ENCODE results near the gene ZNF618. TPM values are rescaled to one million over a fixed set of nuclear protein-coding genes. Genes with fewer than 3 reads are reported as not detected.

The ZNF618 gene
- polyA plus RNA-seq, 4 donors: 0.22 to 5.5 (median 1.9) TPM

- Histone ChIP-seq H3K36me3 (ENCODE audit: control insufficient read depth in 3 of 3, insufficient read depth in 2 of 3, low read depth in 1 of 3, low read length in 3 of 3) (peaks cover 0 to 65% (median 0%) of the 10 kb centered on the region in 3 donors), H3K27me3 (ENCODE audit: control insufficient read depth in 3 of 3, insufficient read depth in 3 of 3, low read length in 3 of 3) (no peaks in the 10 kb centered on the region), H3K4me3 (ENCODE audit: low read depth in 1 of 3, low read length in 3 of 3) (no peak overlapping the region), H3K9me3 (ENCODE audit: control insufficient read depth in 2 of 2, insufficient read depth in 1 of 2, low read depth in 1 of 2, low read length in 1 of 2) (no peaks in the 10 kb centered on the region), H3K4me1 (ENCODE audit: control insufficient read depth in 3 of 3, insufficient read depth in 2 of 3, low read depth in 1 of 3, low read length in 2 of 3) (no peaks in the 10 kb centered on the region), H3K27ac (ENCODE audit: low read depth in 1 of 3, low read length in 2 of 3) (no peak overlapping the region)
- 85 to 92% (median 86%) methylated on average over 12 of the region's 12 CpGs for WGBS, 3 donors
- FAIRE-seq (no peak), DNase-seq (no peak)
Measured at GRCh38 chr9:113989017-113989713, 113.1 kb downstream of the ZNF618 start.

GRCh38 chr9:113989714-113990569 is 113.8 kb downstream of the ZNF618 start:
- WGBS, 3 donors: 81 to 85% (median 83%) methylated on average over 5 of the region's 5 CpGs
- Histone ChIP-seq H3K27ac (ENCODE audit: low read depth in 1 of 3, low read length in 2 of 3) (no peak overlapping the region), H3K9me3 (ENCODE audit: control insufficient read depth in 2 of 2, insufficient read depth in 1 of 2, low read depth in 1 of 2, low read length in 1 of 2) (no peaks in the 10 kb centered on the region), H3K4me3 (ENCODE audit: low read depth in 1 of 3, low read length in 3 of 3) (no peak overlapping the region), H3K27me3 (ENCODE audit: control insufficient read depth in 3 of 3, insufficient read depth in 3 of 3, low read length in 3 of 3) (no peaks in the 10 kb centered on the region), H3K4me1 (ENCODE audit: control insufficient read depth in 3 of 3, insufficient read depth in 2 of 3, low read depth in 1 of 3, low read length in 2 of 3) (no peaks in the 10 kb centered on the region), H3K36me3 (ENCODE audit: control insufficient read depth in 3 of 3, insufficient read depth in 2 of 3, low read depth in 1 of 3, low read length in 3 of 3) (peaks cover 0 to 60% (median 0%) of the 10 kb centered on the region in 3 donors)
- FAIRE-seq: no peak
- no peak for DNase-seq

GRCh38 chr9:113990570-113990907 is 114.4 kb downstream of the ZNF618 start:
- Histone ChIP-seq H3K36me3 (ENCODE audit: control insufficient read depth in 3 of 3, insufficient read depth in 2 of 3, low read depth in 1 of 3, low read length in 3 of 3) (peaks cover 0 to 56% (median 0%) of the 10 kb centered on the region in 3 donors), H3K4me3 (ENCODE audit: low read depth in 1 of 3, low read length in 3 of 3) (no peak overlapping the region), H3K27me3 (ENCODE audit: control insufficient read depth in 3 of 3, insufficient read depth in 3 of 3, low read length in 3 of 3) (no peaks in the 10 kb centered on the region), H3K27ac (ENCODE audit: low read depth in 1 of 3, low read length in 2 of 3) (no peak overlapping the region), H3K9me3 (ENCODE audit: control insufficient read depth in 2 of 2, insufficient read depth in 1 of 2, low read depth in 1 of 2, low read length in 1 of 2) (no peaks in the 10 kb centered on the region), H3K4me1 (ENCODE audit: control insufficient read depth in 3 of 3, insufficient read depth in 2 of 3, low read depth in 1 of 3, low read length in 2 of 3) (no peaks in the 10 kb centered on the region)
- no peak for FAIRE-seq
- DNase-seq: no peak
- 81 to 86% (median 85%) methylated on average over 8 of the region's 8 CpGs for WGBS, 3 donors

- no peak for FAIRE-seq
- H3K4me3 ChIP-seq (ENCODE audit: low read depth in 1 of 3, low read length in 3 of 3): no peak overlapping the region
- no peaks in the 10 kb centered on the region for H3K27me3 ChIP-seq (ENCODE audit: control insufficient read depth in 3 of 3, insufficient read depth in 3 of 3, low read length in 3 of 3)
- peaks cover 0 to 57% (median 0%) of the 10 kb centered on the region in 3 donors for H3K36me3 ChIP-seq (ENCODE audit: control insufficient read depth in 3 of 3, insufficient read depth in 2 of 3, low read depth in 1 of 3, low read length in 3 of 3)
- DNase-seq: no peak
- H3K27ac ChIP-seq (ENCODE audit: low read depth in 1 of 3, low read length in 2 of 3): no peak overlapping the region
- 80 to 89% (median 83%) methylated on average over 5 of the region's 5 CpGs for WGBS, 3 donors
- H3K9me3 ChIP-seq (ENCODE audit: control insufficient read depth in 2 of 2, insufficient read depth in 1 of 2, low read depth in 1 of 2, low read length in 1 of 2): no peaks in the 10 kb centered on the region
- no peaks in the 10 kb centered on the region for H3K4me1 ChIP-seq (ENCODE audit: control insufficient read depth in 3 of 3, insufficient read depth in 2 of 3, low read depth in 1 of 3, low read length in 2 of 3)
Measured at GRCh38 chr9:113990975-113991471, 114.9 kb downstream of the ZNF618 start.

GRCh38 chr9:113991714-113992113 is 115.6 kb downstream of the ZNF618 start:
- DNase-seq (no peak), FAIRE-seq (no peak)
- no peak overlapping the region for H3K4me3 ChIP-seq (ENCODE audit: low read depth in 1 of 3, low read length in 3 of 3)
- no peaks in the 10 kb centered on the region for H3K4me1 ChIP-seq (ENCODE audit: control insufficient read depth in 3 of 3, insufficient read depth in 2 of 3, low read depth in 1 of 3, low read length in 2 of 3)
- 93 to 95% (median 94%) methylated on average over 3 of the region's 3 CpGs for WGBS, 3 donors
- H3K27ac ChIP-seq (ENCODE audit: low read depth in 1 of 3, low read length in 2 of 3): no peak overlapping the region
- peaks cover 0 to 54% (median 0%) of the 10 kb centered on the region in 3 donors for H3K36me3 ChIP-seq (ENCODE audit: control insufficient read depth in 3 of 3, insufficient read depth in 2 of 3, low read depth in 1 of 3, low read length in 3 of 3)
- H3K9me3 ChIP-seq (ENCODE audit: control insufficient read depth in 2 of 2, insufficient read depth in 1 of 2, low read depth in 1 of 2, low read length in 1 of 2): no peaks in the 10 kb centered on the region
- no peaks in the 10 kb centered on the region for H3K27me3 ChIP-seq (ENCODE audit: control insufficient read depth in 3 of 3, insufficient read depth in 3 of 3, low read length in 3 of 3)

- no peak overlapping the region for H3K27ac ChIP-seq (ENCODE audit: low read depth in 1 of 3, low read length in 2 of 3)
- 69 to 78% (median 71%) methylated on average over 15 of the region's 15 CpGs for WGBS, 3 donors
- no peak overlapping the region for H3K4me3 ChIP-seq (ENCODE audit: low read depth in 1 of 3, low read length in 3 of 3)
- peaks cover 0 to 54% (median 0%) of the 10 kb centered on the region in 3 donors for H3K36me3 ChIP-seq (ENCODE audit: control insufficient read depth in 3 of 3, insufficient read depth in 2 of 3, low read depth in 1 of 3, low read length in 3 of 3)
- no peaks in the 10 kb centered on the region for H3K4me1 ChIP-seq (ENCODE audit: control insufficient read depth in 3 of 3, insufficient read depth in 2 of 3, low read depth in 1 of 3, low read length in 2 of 3)
- DNase-seq (no peak), FAIRE-seq (no peak)
- no peaks in the 10 kb centered on the region for H3K27me3 ChIP-seq (ENCODE audit: control insufficient read depth in 3 of 3, insufficient read depth in 3 of 3, low read length in 3 of 3)
- H3K9me3 ChIP-seq (ENCODE audit: control insufficient read depth in 2 of 2, insufficient read depth in 1 of 2, low read depth in 1 of 2, low read length in 1 of 2): no peaks in the 10 kb centered on the region
Measured at GRCh38 chr9:113992276-113992951, 116.3 kb downstream of the ZNF618 start.

GRCh38 chr9:113992994-113993393 is 116.9 kb downstream of the ZNF618 start:
- Histone ChIP-seq H3K4me1 (ENCODE audit: control insufficient read depth in 3 of 3, insufficient read depth in 2 of 3, low read depth in 1 of 3, low read length in 2 of 3) (no peaks in the 10 kb centered on the region), H3K27ac (ENCODE audit: low read depth in 1 of 3, low read length in 2 of 3) (no peak overlapping the region), H3K36me3 (ENCODE audit: control insufficient read depth in 3 of 3, insufficient read depth in 2 of 3, low read depth in 1 of 3, low read length in 3 of 3) (peaks cover 0 to 58% (median 0%) of the 10 kb centered on the region in 3 donors), H3K4me3 (ENCODE audit: low read depth in 1 of 3, low read length in 3 of 3) (no peak overlapping the region), H3K9me3 (ENCODE audit: control insufficient read depth in 2 of 2, insufficient read depth in 1 of 2, low read depth in 1 of 2, low read length in 1 of 2) (no peaks in the 10 kb centered on the region), H3K27me3 (ENCODE audit: control insufficient read depth in 3 of 3, insufficient read depth in 3 of 3, low read length in 3 of 3) (no peaks in the 10 kb centered on the region)
- WGBS, 3 donors: 63 to 81% (median 71%) methylated on average over 6 of the region's 6 CpGs
- FAIRE-seq (no peak), DNase-seq (no peak)

- peak in 1 of 2 donors; percentile 47 for DNase-seq
- Histone ChIP-seq H3K9me3 (ENCODE audit: control insufficient read depth in 2 of 2, insufficient read depth in 1 of 2, low read depth in 1 of 2, low read length in 1 of 2) (no peaks in the 10 kb centered on the region), H3K27me3 (ENCODE audit: control insufficient read depth in 3 of 3, insufficient read depth in 3 of 3, low read length in 3 of 3) (no peaks in the 10 kb centered on the region), H3K4me3 (ENCODE audit: low read depth in 1 of 3, low read length in 3 of 3) (no peak overlapping the region), H3K36me3 (ENCODE audit: control insufficient read depth in 3 of 3, insufficient read depth in 2 of 3, low read depth in 1 of 3, low read length in 3 of 3) (peaks cover 0 to 58% (median 0%) of the 10 kb centered on the region in 3 donors), H3K4me1 (ENCODE audit: control insufficient read depth in 3 of 3, insufficient read depth in 2 of 3, low read depth in 1 of 3, low read length in 2 of 3) (no peaks in the 10 kb centered on the region), H3K27ac (ENCODE audit: low read depth in 1 of 3, low read length in 2 of 3) (no peak overlapping the region)
- no peak for FAIRE-seq
- WGBS, 3 donors: 22 to 36% (median 27%) methylated on average over 14 of the region's 14 CpGs
Measured at GRCh38 chr9:113993838-113994540, 117.9 kb downstream of the ZNF618 start.
